HG02623 (cell line): ENCODE results near the gene STX3.
"Not testable (repeated sequence)": the region's sequence is repeated elsewhere in the genome, so short reads cannot be mapped to it uniquely, and the experiment has no call there.

Experiments
- ATAC-seq: cut with Tn5 transposase; IDR thresholded peaks from one replicate; pipeline ENCODE4 v1.9.1; 2021; ENCODE audit warnings: moderate library complexity; ENCODE audit not compliant: unreplicated experiment

Gene STX3

GRCh38 chr11:59829358-59829757 lies 74.2 kb downstream of the STX3 start:
- no peak for ATAC-seq

DNA sequence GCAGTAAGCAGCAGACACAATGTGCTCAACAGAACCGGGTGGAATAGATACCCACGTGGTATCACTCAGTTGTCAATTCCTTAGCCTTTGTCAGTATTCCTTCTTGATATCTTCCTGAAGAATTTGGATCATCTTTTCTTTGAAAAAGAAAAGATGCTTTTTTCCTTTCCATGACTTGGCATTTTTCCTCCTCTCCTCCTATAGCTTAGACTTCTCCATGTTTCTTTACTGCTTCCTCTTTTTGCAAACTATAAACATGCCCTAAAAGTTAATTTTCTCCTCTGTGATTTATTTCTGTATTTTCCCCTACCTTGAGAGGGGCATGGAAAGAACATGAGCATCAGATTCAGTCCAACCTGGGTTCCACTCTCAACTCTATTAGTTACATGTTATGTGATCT lies 78.4 kb downstream of the STX3 start:
- ATAC-seq: no peak

- no peak for ATAC-seq
Observed at GRCh38 chr11:59839615-59840014, 84.4 kb downstream of the STX3 start.

DNA sequence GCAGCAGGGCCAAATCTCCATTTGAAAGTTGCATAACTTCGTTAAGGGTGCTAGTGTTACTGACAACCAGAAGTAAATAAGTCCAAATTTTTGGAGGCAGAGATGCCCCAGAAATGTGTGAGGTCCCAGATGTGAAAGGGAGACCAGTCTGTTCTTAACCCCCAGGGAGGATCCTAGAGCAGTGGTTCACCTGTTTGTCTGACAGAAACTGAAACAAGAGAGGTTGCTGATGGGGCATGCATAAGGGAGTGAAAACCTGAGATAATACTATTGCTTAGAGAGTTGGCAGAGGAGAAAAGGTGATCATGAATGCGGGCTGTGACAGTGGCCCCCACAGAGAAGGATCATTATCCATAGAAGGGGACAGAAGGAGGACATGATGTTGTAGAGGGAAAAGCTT lies 86.3 kb downstream of the STX3 start:
- ATAC-seq: peak; percentile 45

DNA sequence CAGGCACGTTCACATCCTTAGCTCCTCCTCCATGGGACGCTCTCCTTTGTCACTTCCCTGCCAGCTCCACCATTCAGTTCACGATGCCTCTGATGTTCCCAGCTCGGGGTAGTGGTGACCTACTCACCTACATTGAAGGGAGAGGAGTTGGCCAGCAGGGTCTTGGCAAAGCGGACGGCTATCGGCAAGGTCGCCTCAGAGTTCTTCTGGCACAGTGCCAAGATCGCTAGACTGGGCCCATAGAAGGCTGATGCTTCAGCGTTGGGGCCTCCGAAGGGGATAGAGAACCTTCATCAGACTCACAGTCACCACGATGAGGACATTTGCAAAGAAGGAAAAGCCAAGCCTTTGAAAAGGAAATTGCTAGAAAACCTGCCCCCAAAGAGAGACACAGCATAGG lies 87.1 kb downstream of the STX3 start:
- no peak for ATAC-seq

DNA sequence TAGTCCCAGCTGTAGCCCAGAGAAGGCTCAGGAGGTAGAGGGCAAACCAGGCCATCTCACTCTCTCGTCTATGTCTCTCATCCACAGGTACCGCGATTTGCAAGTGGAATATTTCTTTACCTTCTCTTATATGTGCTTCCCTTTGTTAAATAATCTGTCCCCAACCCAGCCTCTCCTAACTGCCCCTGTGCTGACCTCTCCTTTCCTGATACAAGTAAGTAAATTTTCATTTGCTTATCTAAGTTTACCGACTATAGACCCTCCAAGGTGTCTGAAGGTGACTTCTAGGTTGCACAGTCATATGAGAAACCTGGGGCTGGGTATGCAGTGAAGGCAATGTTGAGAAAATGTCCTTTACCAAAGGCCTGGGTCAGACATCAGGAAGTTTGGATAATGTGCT lies 90.2 kb downstream of the STX3 start, which contains the start of gene CBLIF:
Gene CBLIF, minus strand, starts transcription at position 101 of the 400 bp plus-strand sequence. Its CDS starts 46 bp downstream, at position 55.
- ATAC-seq: no peak

GRCh38 chr11:59846556-59846955 lies 91.4 kb downstream of the STX3 start:
- ATAC-seq: no peak

- no peak for ATAC-seq
Observed at GRCh38 chr11:59847626-59848025, 92.5 kb downstream of the STX3 start.

GRCh38 chr11:59848439-59848838 lies 93.3 kb downstream of the STX3 start:
- ATAC-seq: not testable (repeated sequence)

DNA sequence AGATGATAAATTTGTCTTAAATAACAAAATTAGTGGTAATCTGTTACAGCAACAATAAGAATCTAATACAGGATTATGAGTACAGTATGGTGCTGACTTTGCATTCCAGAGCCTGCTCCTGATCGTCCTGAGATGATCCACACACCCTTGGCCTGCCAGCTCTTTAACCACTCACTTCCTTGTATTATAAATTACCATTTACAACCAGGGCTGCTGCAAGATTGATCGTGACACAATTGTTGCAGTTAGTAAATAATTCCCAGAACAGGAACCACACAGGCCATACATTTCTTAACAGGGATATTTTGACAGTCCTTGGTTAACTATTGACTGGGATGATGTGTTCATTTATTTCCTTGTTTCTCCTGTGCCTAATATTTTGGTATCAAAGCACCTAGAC lies 94.0 kb downstream of the STX3 start:
- no peak for ATAC-seq

DNA sequence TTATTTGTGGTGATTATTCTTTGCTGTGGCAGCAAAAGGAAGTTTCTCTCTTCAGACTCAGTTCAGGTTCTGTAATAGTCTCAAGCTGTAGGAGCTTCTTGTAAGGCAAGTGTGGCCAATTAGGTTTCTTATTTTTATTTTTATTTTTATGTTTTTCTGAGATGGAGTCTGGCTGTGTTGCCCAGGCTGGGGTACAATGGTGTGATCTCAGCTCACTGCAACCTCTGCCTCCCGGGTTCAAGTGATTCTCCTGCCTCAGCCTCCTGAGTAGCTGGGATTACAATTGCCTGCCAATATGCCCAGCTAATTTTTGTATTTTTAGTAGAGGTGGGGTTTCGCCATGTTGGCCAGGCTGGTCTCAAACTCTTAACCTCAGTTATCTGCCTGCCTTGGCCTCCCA lies 94.4 kb downstream of the STX3 start:
- ATAC-seq: not testable (repeated sequence)

GRCh38 chr11:59851416-59851815 lies 96.2 kb downstream of the STX3 start:
- not testable (repeated sequence) for ATAC-seq

- no peak for ATAC-seq
Observed at GRCh38 chr11:59854871-59855270, 99.7 kb downstream of the STX3 start.
